Subcutaneous abdominal adipose tissue (tissue), 5 donors: ENCODE results near the gene CLN3.
"Not testable (repeated sequence)": the region's sequence is repeated elsewhere in the genome, so short reads cannot be mapped to it uniquely, and the experiment has no call there.

Experiments used
- H3K27ac ChIP-seq: one replicate; pipeline ENCODE4 v1.7.0; 2013; ENCODE audit warnings: low read depth, mild to moderate bottlenecking, inconsistent platforms, low read length, moderate library complexity
- H3K27me3 ChIP-seq, 5 donors: one replicate each; pipeline ENCODE4 v1.7.0; 2013; ENCODE audit warnings: low read length in 5 of 5, inconsistent platforms in 1 of 5; ENCODE audit not compliant: control insufficient read depth in 5 of 5, insufficient read depth in 4 of 5
- H3K36me3 ChIP-seq, 5 donors: one replicate each; pipeline ENCODE4 v1.7.0; 2013; ENCODE audit warnings: low read length in 5 of 5; ENCODE audit not compliant: control insufficient read depth in 5 of 5, insufficient read depth in 5 of 5
- H3K4me1 ChIP-seq, 5 donors: one replicate each; pipeline ENCODE4 v1.7.0; 2013; ENCODE audit warnings: low read length in 5 of 5, mild to moderate bottlenecking in 3 of 5, moderate library complexity in 1 of 5; ENCODE audit not compliant: control insufficient read depth in 5 of 5, insufficient read depth in 5 of 5
- H3K4me3 ChIP-seq, 5 donors: one replicate each; pipeline ENCODE4 v1.7.0; 2013; ENCODE audit warnings: low read length in 5 of 5, low read depth in 1 of 5
- H3K9ac ChIP-seq, 5 donors: one replicate each; pipeline ENCODE4 v1.7.0; 2013; ENCODE audit warnings: low read length in 5 of 5, mild to moderate bottlenecking in 4 of 5, moderate library complexity in 3 of 5
- H3K9me3 ChIP-seq, 5 donors: one replicate each; pipeline ENCODE4 v1.7.0; 2013; ENCODE audit warnings: low read length in 5 of 5; ENCODE audit not compliant: control insufficient read depth in 5 of 5
- donor health status: healthy.
- donor health status: healthy.
- donor health status: healthy.
- donor health status: healthy.
- donor health status: healthy.

CLN3 gene

DNA sequence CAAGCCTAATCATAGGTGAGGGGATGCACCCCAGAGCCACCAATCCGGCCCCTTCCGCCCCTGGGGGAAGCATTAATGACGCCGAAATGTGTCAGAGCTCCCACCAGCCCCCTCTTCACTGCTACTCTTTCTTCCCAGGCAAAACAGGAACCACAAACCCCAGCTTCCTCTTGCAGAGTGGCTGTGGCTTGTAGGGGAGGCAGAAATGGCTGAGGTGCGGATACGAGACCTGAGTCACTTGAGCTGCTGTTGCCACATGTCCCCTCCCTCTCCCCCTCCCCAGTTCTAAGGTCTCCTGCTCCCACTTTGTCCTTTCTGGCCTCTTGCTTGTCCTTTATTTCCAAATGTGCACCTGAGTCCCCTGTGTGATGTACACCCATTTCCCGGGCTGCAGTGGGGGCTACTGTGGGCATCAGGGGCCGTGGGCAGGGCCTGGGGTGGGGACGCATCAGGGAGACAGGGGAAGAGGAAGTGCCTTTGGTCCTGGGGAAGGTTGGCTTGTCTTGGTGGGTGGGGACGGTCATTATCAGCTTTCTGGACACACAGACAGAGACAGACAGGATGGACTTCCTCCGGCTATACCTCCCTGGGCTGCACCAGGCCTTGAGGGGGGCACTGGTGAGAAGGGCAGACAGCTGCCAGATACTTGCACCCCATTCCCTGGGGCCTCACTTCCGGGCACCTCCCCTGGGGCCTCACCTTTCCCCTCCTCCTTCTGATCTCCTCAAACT lies 2.4 kb upstream of the CLN3 start, which contains the start of gene APOBR:
Gene APOBR (plus strand): TSS at position 523 of the 731 bp plus-strand sequence. CDS start 39 bp downstream, at position 562.
- H3K9ac ChIP-seq: peak within 1 kb of the TSS in 3 of 5 donors; percentile 10 to 59 (median 25)
- no peak within 1 kb of the TSS for H3K27ac ChIP-seq
- peak within 1 kb of the TSS; percentile 6 to 47 (median 24) for H3K4me3 ChIP-seq

DNA sequence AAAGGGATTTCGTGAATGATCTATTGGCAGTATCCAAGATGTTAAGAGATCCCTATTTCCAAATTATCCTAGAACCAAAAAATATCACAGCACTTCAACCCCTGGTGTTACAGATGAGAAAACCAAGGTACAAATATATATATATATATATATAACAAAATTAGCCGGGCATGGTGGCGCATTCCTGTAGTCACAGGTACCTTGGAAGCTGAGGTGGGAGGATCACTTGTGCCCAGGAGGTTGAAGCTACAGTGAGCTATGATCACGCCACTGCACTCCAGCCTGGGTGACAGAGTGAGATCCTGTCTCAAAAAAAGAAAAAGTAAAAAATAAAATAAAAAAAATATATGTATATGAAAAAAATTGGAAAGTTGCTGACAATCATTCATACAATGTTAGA lies 637 bp upstream of the CLN3 start:
- peaks cover 0 to 21% (median 14%) of the 10 kb centered on the region in 5 donors for H3K4me1 ChIP-seq

More for the DNA sequence above, 2.4 kb upstream of the CLN3 start, which contains the start of gene APOBR:
- Histone ChIP-seq H3K4me1 (peaks cover 0 to 21% (median 14%) of the 10 kb centered on the region in 5 donors), H3K9me3 (no peaks in the 10 kb centered on the region), H3K27me3 (peaks cover 0 to 12% (median 2%) of the 10 kb centered on the region in 5 donors), H3K36me3 (peaks cover 0 to 2% (median under 1%) of the 10 kb centered on the region in 5 donors)

DNA sequence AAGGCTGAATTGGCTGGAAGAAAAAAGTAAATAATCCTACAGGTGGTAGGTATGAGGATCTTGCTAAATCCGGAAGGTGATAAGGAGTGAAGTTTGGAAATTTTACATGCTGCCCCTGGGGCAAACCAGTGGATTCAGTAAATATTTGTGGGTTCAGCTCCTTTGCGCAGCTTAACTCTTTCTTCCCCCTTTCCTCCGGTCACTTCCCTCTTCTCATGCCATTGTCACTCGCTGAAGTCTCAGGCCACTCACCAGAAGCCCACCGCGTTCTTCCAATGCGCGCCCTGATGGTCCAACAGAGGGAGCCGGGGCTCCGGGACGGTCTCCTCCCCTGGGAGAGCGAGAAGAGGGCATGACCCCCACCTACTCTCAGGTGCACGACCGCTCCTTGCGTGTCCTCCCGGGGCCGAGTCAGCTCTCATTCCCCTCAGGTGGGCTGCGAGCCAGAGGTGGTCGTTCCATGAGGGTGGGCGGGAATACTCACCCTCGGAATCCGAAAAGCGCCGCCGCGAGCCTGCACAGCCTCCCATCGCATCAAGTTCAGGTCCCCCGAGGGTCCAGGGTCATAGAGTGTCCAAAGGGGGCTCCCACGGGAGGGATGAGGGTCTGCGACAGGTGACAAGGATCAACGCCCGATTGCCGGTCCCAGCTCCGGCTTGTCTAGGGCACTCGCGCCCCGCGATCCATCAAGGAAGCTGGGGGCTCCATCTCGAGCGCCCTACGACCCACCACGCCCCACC lies 474 bp downstream of the CLN3 start:
- Histone ChIP-seq H3K27ac (peak overlapping the region; percentile 98), H3K36me3 (peaks cover 0 to 26% (median 21%) of the 10 kb centered on the region in 5 donors), H3K4me1 (peaks cover 0 to 21% (median 14%) of the 10 kb centered on the region in 5 donors), H3K9me3 (no peaks in the 10 kb centered on the region), H3K9ac (peak overlapping the region; percentile 87 to 97 (median 92)), H3K4me3 (peak overlapping the region; percentile 88 to 99 (median 96)), H3K27me3 (peaks cover 0 to 3% (median 0%) of the 10 kb centered on the region in 5 donors)

More for the DNA sequence above, 637 bp upstream of the CLN3 start:
- Histone ChIP-seq H3K27me3 (peaks cover 0 to 4% (median 0%) of the 10 kb centered on the region in 5 donors), H3K9ac (peak overlapping the region; percentile 87 to 97 (median 92)), H3K36me3 (peaks cover 0 to 16% (median 13%) of the 10 kb centered on the region in 5 donors), H3K4me3 (peak overlapping the region; percentile 88 to 99 (median 96)), H3K27ac (peak overlapping the region; percentile 98), H3K9me3 (no peaks in the 10 kb centered on the region)

DNA sequence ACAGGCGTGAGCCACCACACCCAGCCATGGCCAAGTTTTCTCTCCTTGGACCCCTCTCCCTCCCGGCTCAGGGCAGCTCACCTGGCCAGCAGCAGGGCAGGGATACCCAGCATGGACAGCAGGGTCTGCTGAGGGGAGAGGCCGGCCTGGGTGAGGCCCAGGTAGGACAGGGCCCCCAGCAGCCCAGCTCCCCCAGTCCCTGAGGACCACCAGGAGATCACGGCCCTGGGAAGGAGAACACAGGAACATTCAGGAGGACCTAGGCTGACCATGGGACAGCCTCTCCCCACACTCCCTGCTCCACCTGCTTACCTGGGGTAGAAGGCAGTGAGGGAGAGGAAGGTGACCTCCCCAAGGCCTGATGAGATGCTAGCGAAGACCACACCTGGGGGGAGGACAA lies 5.6 kb downstream of the CLN3 start:
- peaks cover 0 to 61% (median 47%) of the 10 kb centered on the region in 5 donors for H3K36me3 ChIP-seq
- no peaks in the 10 kb centered on the region for H3K27me3 ChIP-seq
- no peak overlapping the region for H3K27ac ChIP-seq
- H3K9me3 ChIP-seq: no peaks in the 10 kb centered on the region
- H3K4me1 ChIP-seq: peaks cover 0 to 8% (median 7%) of the 10 kb centered on the region in 5 donors
- H3K4me3 ChIP-seq: no peak overlapping the region
- H3K9ac ChIP-seq: no peak overlapping the region

DNA sequence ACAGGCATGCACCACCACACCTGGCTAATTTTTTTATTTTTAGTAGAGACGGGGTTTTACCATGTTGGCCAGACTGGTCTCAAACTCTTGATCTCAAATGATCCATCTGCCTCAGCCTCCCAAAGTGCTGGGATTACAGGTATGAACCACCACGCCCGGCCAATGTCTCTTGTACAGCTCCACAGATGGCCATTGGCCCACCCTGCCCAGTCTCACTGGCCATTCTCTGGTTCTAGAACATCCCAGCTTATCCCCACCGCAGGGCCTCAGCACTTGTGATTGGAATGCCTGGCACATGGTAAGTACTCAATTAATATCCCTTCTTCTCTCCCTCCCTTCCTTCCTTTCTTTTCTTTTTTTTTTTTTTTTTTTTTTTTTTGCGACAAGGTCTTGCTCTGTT lies 8.5 kb downstream of the CLN3 start:
- peaks cover 0 to 79% (median 59%) of the 10 kb centered on the region in 5 donors for H3K36me3 ChIP-seq
- H3K4me1 ChIP-seq: not testable (repeated sequence)

DNA sequence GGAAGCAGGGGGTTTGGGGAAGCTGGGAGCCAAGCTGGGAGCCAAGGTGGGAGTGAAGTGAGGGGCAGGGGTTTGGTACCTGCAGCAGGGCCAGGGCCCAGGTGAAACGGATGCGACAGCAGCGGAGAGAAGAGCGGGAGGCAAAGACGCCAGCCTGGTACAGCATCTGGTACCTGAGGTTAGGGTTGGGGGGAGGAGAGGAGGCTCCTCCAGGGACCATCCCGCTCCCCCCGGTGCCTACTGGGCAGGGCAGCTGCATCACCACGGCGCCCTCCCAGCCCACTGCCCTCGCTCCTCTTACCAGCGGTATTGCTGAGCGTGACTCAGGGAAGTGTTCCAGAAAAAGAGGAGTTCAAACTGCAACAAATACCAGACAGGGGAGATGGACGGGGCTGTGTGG lies 9.8 kb downstream of the CLN3 start:
- no peaks in the 10 kb centered on the region for H3K4me1 ChIP-seq

More for the DNA sequence above, 8.5 kb downstream of the CLN3 start:
- not testable (repeated sequence) for H3K4me3 ChIP-seq, H3K9ac ChIP-seq, H3K9me3 ChIP-seq, H3K27me3 ChIP-seq, H3K27ac ChIP-seq

DNA sequence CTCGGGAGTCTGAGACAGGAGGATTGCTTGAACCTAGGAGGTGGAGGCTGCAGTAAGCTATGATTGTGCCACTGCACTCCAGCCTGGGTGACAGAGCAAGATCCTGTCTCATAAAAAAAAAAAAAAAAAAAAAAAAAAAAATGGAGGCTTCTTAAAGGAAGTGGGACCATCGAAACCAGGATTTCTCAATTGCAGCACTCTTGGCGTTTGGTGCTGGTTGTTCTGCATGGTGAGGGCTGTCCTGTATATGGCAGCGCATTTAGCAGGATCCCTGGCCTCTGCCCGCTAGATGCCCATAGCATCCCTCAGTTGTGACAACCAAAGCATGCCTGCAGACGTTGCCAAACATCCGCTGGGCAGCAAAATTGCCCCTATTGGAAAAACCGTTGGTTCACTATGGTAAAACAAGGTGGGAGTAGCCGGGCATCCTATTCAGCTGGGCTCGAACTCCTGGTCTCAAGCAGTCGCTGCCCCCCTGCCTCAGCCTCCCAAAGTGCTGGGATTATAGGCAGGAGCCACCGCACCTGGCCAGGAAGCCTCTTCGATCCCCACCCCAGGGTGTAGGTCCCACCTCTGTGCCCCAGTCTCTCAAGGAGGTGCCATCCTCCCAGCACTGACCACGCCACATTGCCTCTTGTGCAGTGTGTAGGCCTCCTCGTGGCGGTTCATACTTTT lies 13.2 kb downstream of the CLN3 start:
- H3K9me3 ChIP-seq: no peaks in the 10 kb centered on the region
- H3K4me1 ChIP-seq: no peaks in the 10 kb centered on the region
- peaks cover 0 to 93% (median 62%) of the 10 kb centered on the region in 5 donors for H3K36me3 ChIP-seq
- H3K27ac ChIP-seq: no peak overlapping the region
- no peak overlapping the region for H3K4me3 ChIP-seq
- H3K9ac ChIP-seq: no peak overlapping the region
- H3K27me3 ChIP-seq: no peaks in the 10 kb centered on the region

More for the DNA sequence above, 9.8 kb downstream of the CLN3 start:
- H3K4me3 ChIP-seq: no peak overlapping the region
- no peak overlapping the region for H3K27ac ChIP-seq
- H3K9ac ChIP-seq: no peak overlapping the region
- H3K9me3 ChIP-seq: no peaks in the 10 kb centered on the region
- H3K27me3 ChIP-seq: no peaks in the 10 kb centered on the region
- peaks cover 0 to 82% (median 61%) of the 10 kb centered on the region in 5 donors for H3K36me3 ChIP-seq

DNA sequence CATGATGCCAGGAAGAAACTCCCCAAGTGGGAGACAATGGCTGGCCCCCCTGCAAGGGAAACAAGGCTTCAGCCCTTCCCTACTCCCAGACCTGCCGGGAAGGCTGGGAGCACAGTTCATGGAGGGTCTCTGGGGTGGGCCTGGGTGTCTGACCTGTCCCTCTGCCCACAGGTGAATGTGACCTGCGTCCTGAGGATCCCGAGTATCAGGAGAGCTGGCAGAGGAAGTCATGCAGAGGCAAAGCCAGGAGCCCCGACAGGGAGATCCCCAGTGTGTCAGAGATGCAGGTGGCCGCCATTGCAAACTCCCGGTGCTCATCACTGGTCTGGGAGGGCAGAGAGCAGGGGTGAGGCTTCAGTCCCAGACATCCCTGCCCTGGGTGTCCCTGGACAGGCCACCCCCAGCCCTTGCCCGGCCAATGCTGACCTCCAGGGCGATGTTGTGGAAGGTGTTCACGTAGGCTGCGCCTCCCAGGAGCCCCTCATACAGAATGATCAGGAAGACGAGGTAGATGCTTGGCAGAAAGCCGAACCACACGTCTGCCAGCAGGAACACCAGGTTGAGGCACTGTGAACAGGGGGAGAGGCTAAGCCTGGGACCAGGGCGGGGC lies 14.5 kb downstream of the CLN3 start:
- Histone ChIP-seq H3K27ac (no peak overlapping the region), H3K9ac (no peak overlapping the region), H3K4me3 (no peak overlapping the region), H3K36me3 (peaks cover 0 to 86% (median 56%) of the 10 kb centered on the region in 5 donors), H3K27me3 (no peaks in the 10 kb centered on the region), H3K9me3 (no peaks in the 10 kb centered on the region), H3K4me1 (no peaks in the 10 kb centered on the region)

DNA sequence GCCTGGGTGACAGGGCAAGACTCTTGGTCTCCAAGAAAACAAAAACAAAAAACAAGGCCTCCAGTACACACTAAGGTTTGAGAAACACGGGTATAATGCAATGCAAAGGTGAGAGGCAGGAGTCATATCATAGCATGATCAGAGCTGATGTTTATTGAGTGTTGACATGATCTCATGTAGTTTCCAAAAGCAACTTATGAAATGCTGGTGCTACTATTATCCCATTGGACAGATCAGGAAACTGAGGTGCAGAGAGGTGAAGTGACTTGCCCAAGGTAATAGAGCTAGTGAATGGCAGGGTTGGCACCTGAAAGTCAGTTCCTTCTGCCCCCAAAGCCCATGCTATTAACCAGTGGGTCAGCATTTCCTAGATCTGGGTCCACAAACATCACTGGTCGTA lies 16.7 kb downstream of the CLN3 start:
- Histone ChIP-seq H3K9ac (no peak overlapping the region), H3K4me1 (no peaks in the 10 kb centered on the region), H3K27me3 (no peaks in the 10 kb centered on the region), H3K4me3 (no peak overlapping the region), H3K27ac (no peak overlapping the region), H3K9me3 (no peaks in the 10 kb centered on the region), H3K36me3 (peaks cover 0 to 68% (median 40%) of the 10 kb centered on the region in 5 donors)
